HG02571 (cell line): ENCODE data around the gene CDK18.

Experiments
- ATAC-seq: cut with Tn5 transposase; IDR thresholded peaks from one replicate; pipeline ENCODE4 v1.9.1; 2021; ENCODE audit warnings: mild to moderate bottlenecking, moderate library complexity; ENCODE audit not compliant: unreplicated experiment

The CDK18 gene

GRCh38 chr1:205502111-205502810 is 2.2 kb upstream of the CDK18 start:
- no peak for ATAC-seq

GRCh38 chr1:205502992-205503391 is 1.5 kb upstream of the CDK18 start:
- ATAC-seq = no peak

- ATAC-seq = no peak
Observed at GRCh38 chr1:205505076-205505729, 734 bp downstream of the CDK18 start.

GRCh38 chr1:205505791-205506190 is 1.3 kb downstream of the CDK18 start:
- ATAC-seq = no peak

- no peak for ATAC-seq
Observed at GRCh38 chr1:205506409-205507200, 2.1 kb downstream of the CDK18 start.

- no peak for ATAC-seq
Observed at GRCh38 chr1:205508227-205508714, 3.8 kb downstream of the CDK18 start.

- ATAC-seq = no peak
Observed at GRCh38 chr1:205510308-205510950, 6.0 kb downstream of the CDK18 start.

- no peak for ATAC-seq
Observed at GRCh38 chr1:205510951-205511330, 6.5 kb downstream of the CDK18 start.

GRCh38 chr1:205512059-205513045 is 7.9 kb downstream of the CDK18 start:
- no peak for ATAC-seq

GRCh38 chr1:205513774-205514173 is 9.3 kb downstream of the CDK18 start:
- no peak for ATAC-seq

GRCh38 chr1:205514211-205515142 is 10.0 kb downstream of the CDK18 start:
- no peak for ATAC-seq

- ATAC-seq = no peak
Observed at GRCh38 chr1:205515781-205516253, 11.3 kb downstream of the CDK18 start.

GRCh38 chr1:205516362-205516761 is 11.9 kb downstream of the CDK18 start:
- ATAC-seq = no peak

GRCh38 chr1:205517288-205517687 is 12.8 kb downstream of the CDK18 start:
- ATAC-seq = no peak

- no peak for ATAC-seq
Observed at GRCh38 chr1:205517763-205518162, 13.3 kb downstream of the CDK18 start.

- ATAC-seq = no peak
Observed at GRCh38 chr1:205518661-205519540, 14.4 kb downstream of the CDK18 start.

- ATAC-seq = no peak
Observed at GRCh38 chr1:205519541-205520131, 15.2 kb downstream of the CDK18 start.
